Psoas muscle (tissue), 8 donors: ENCODE data around the gene GGA2. TPM values are rescaled to one million over a fixed set of nuclear protein-coding genes. Genes with fewer than 3 reads are reported as not detected.
"Not testable (repeated sequence)": the region's sequence is repeated elsewhere in the genome, so short reads cannot be mapped to it uniquely, and the experiment has no call there.

Experiments
- ATAC-seq, 4 donors: fragments of 200-7000 bp; cut with Tn5 transposase; one replicate each; pipeline ENCODE4 v1.9.1; 2020; ENCODE audit warnings: moderate library complexity in 3 of 4, mild to moderate bottlenecking in 2 of 4
- DNase-seq, 2 donors: peaks; one replicate each; pipeline ENCODE4 v3.0.0-alpha.2; 2020
- H3K27ac ChIP-seq: fragments of 200-600 bp; one replicate; pipeline ENCODE4 v1.8.0; 2022
- H3K27me3 ChIP-seq, 3 donors: fragments of 200-600 bp in 1 of 3; one replicate each; pipeline versions ENCODE4 v1.6.1 to v1.8.0; 2013 to 2022; ENCODE audit warnings: low read length in 2 of 3, mild to moderate bottlenecking in 2 of 3, moderate library complexity in 1 of 3; ENCODE audit not compliant: insufficient read depth in 3 of 3
- H3K36me3 ChIP-seq, 2 donors: fragments of 200-600 bp in 1 of 2; one replicate each; pipeline versions ENCODE4 v1.6.1 to v1.8.0; 2013 to 2022; ENCODE audit warnings: low read depth in 1 of 2, mild to moderate bottlenecking in 1 of 2, moderate library complexity in 1 of 2; ENCODE audit not compliant: insufficient read depth in 1 of 2
- H3K4me1 ChIP-seq: fragments of 200-600 bp; one replicate; pipeline ENCODE4 v1.8.0; 2022
- H3K4me3 ChIP-seq: fragments of 200-600 bp; one replicate; pipeline ENCODE4 v1.8.0; 2022; ENCODE audit warnings: mild to moderate bottlenecking
- H3K9me3 ChIP-seq: fragments of 200-600 bp; one replicate; pipeline ENCODE4 v1.8.0; 2022
- CTCF ChIP-seq: fragments of 200-600 bp; IDR thresholded peaks from one replicate; pipeline ENCODE4 v1.8.0; 2022; ENCODE audit warnings: antibody characterized with exemption
- WGBS, 3 donors: extraction: QIAGEN DNeasy Blood & Tissue Kit; methylation state at CpG; one replicate each; pipeline versions ENCODE4 v1.1.6 to v1.1.7; 2013; 5-methylcytosine and 5-hydroxymethylcytosine counted together
- intact Hi-C, 2 donors: fragments of 100-400 bp; cut with DNase I; formaldehyde crosslinking; loops; one replicate each; pipeline versions ENCODE4 v1.11.0 to v1.14.2; 2022
- polyA plus RNA-seq, 3 donors: library from polyadenylated mRNA; stranded (reverse); fragments of 200-250 nt; gene quantifications; one replicate each; pipeline ENCODE4 v1.2.3, GENCODE V29; 2013
- total RNA-seq, 4 donors: library from RNA; stranded (reverse); fragmentation: NEBNext Ultra II Directional in 2 of 4; extraction: Animal tissue kit (Norgen Biotek cat#: 25700) in 2 of 4; gene quantifications; one replicate each; pipeline versions ENCODE4 v1.2.1 to v1.2.4, GENCODE V29; 2021 to 2023
- donor health status: healthy with polysubstance abuse.
- donor health status: DM: no; HTN: no; CAD: no; lungs with moderate emphysema.
- donor health status: Bipolar disorder and iron deficiency.
- donor health status: healthy.
- donor health status: DM: yes; HTN: yes; CAD: no.
- donor health status: DM: no; HTN: no; CAD: no.
- donor health status: DM: no; HTN: no; CAD: no.
- donor health status: DM: yes; HTN: yes; CAD: no.

GGA2 gene
- total and polyA plus RNA-seq, 7 donors: 18.9 to 62.9 (median 49.3) TPM

DNA sequence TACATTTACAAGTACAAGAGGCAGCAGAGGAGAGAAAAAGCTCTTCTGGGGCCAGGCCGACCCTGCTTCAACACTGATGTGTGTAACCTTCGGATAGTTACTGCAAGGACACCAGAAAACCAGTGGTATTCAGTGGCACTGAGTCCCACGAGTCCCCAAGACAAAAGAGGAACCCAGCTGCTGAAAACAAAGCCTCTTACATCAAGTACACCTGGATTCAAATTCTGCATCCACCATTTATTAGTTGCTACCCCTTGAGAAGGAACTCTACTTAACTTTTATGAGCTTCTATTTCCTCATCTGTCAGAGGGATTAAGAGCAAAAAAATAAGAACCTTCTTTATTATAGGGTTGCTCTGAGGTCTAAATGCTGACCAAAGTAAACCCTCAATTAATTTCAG, 44.2 kb upstream of the GGA2 start:
- H3K9me3 ChIP-seq: no peaks in the 10 kb centered on the region
- H3K27me3 ChIP-seq: no peaks in the 10 kb centered on the region
- peaks cover 17% of the 10 kb centered on the region for H3K4me1 ChIP-seq
- no peak for DNase-seq
- ATAC-seq: no peak
- H3K4me3 ChIP-seq: no peak overlapping the region
- intact Hi-C loops: loop anchor here in 1 of 2 donors (10.0 kb wide), 2 partner anchors 100 to 990 kb away; partner anchors contain the start of gene COG7
- TF ChIP-seq CTCF: no peak
- H3K36me3 ChIP-seq: peaks cover 17 to 61% of the 10 kb centered on the region in 2 donors
- 78 to 86% (median 85%) methylated on average over 3 of the region's 3 CpGs for WGBS, 3 donors
- H3K27ac ChIP-seq: no peak overlapping the region

DNA sequence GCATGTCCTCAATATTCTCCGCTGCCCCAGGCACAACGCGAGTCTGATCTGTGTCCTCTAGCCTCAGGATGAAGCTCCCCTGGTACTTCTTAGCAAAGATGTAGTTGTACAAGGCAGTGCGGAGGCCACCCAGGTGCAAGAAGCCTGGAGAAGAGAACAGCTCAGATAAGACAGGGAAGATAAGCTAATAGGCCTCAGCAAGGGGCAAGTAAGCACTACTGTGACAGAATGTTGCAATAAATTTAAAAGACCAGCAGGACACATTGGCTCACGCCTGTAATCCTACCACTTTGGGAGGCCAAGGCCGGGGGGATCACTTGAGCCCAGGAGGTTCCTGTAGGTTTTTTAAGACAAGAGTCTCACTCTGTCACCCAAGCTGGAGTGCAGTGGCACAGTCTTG, 41.9 kb upstream of the GGA2 start:
- no peak for TF ChIP-seq CTCF
- intact Hi-C loops: loop anchor here in 1 of 2 donors (10.0 kb wide), 2 partner anchors 97 to 993 kb away; partner anchors contain the start of gene COG7
- no peaks in the 10 kb centered on the region for H3K9me3 ChIP-seq
- WGBS, 3 donors: 75 to 86% (median 78%) methylated on average over 6 of the region's 6 CpGs
- H3K27ac ChIP-seq: no peak overlapping the region
- ATAC-seq: no peak
- H3K27me3 ChIP-seq: no peaks in the 10 kb centered on the region
- peaks cover 12 to 77% of the 10 kb centered on the region in 2 donors for H3K36me3 ChIP-seq
- DNase-seq: no peak
- H3K4me3 ChIP-seq: no peak overlapping the region
- peaks cover 6% of the 10 kb centered on the region for H3K4me1 ChIP-seq

GRCh38 chr16:23549938-23550337, 39.6 kb upstream of the GGA2 start:
- ATAC-seq: no peak
- DNase-seq: no peak
- intact Hi-C loops: loop anchor here in 1 of 2 donors (10.0 kb wide), 2 partner anchors 95 to 995 kb away; partner anchors contain the start of gene COG7
- Histone ChIP-seq H3K4me3 (no peak overlapping the region), H3K36me3 (peaks cover 16 to 98% of the 10 kb centered on the region in 2 donors), H3K27me3 (no peaks in the 10 kb centered on the region), H3K27ac (no peak overlapping the region), H3K4me1 (no peaks in the 10 kb centered on the region), H3K9me3 (no peaks in the 10 kb centered on the region)
- TF ChIP-seq CTCF: no peak
- WGBS, 3 donors: 95 to 97% (median 97%) methylated on average over 5 of the region's 5 CpGs

- Histone ChIP-seq H3K9me3 (no peaks in the 10 kb centered on the region), H3K27ac (no peak overlapping the region), H3K27me3 (no peaks in the 10 kb centered on the region), H3K36me3 (peaks cover 11 to 100% of the 10 kb centered on the region in 2 donors), H3K4me1 (no peaks in the 10 kb centered on the region), H3K4me3 (no peak overlapping the region)
- ATAC-seq: no peak
- 92 to 96% (median 95%) methylated on average over 14 of the region's 14 CpGs for WGBS, 3 donors
- DNase-seq: peak in 1 of 2 donors; percentile 31
- TF ChIP-seq CTCF: no peak
- intact Hi-C loops: no loop called here
Observed at GRCh38 chr16:23544436-23544835, 34.1 kb upstream of the GGA2 start.

DNA sequence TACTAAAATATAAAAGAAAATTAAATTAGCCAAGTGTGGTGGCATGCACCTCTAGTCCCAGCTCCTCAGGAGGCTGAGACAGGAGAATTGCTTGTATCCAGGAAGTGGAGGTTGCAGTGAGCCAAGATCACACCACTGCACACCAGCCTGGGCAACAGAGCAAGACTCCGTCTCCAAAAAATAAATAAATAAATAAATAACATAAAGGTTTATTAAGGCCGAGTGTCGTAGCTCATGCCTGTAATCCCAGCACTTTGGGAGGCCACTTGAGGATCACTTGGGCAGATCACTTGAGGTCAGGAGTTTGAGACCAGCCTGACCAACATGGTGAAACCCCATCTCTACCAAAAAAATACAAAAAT, 30.5 kb upstream of the GGA2 start:
- H3K36me3 ChIP-seq: peaks cover 10 to 90% of the 10 kb centered on the region in 2 donors
- WGBS, 3 donors: 95 to 97% (median 96%) methylated on average over 3 of the region's 3 CpGs
- H3K4me1 ChIP-seq, H3K4me3 ChIP-seq, ATAC-seq, H3K9me3 ChIP-seq, DNase-seq, H3K27ac ChIP-seq, intact Hi-C loops, H3K27me3 ChIP-seq: not testable (repeated sequence)
